PC-9 (cell line): ENCODE measurements around the gene ACTG1. TPM values are rescaled to one million over a fixed set of nuclear protein-coding genes. Genes with fewer than 3 reads are reported as not detected.

Experiments
- BruUV-seq: library from RNA; stranded (reverse); fragments of 400-500 nt; replicated peaks from 2 replicates; lab custom pipeline; 2021; lab: Mats Ljungman, UMichigan
- CTCF ChIA-PET: fragments of 300-600 bp; sonication (Branson Sonifier 250); formaldehyde crosslinking; loops from one replicate; lab custom pipeline; 2022; ENCODE audit warnings: antibody characterized with exemption; lab: Charles Lee
- POLR2A ChIA-PET: fragments of 300-600 bp; sonication (Branson Sonifier 250); formaldehyde crosslinking; loops from one replicate; lab custom pipeline; 2022; ENCODE audit warnings: antibody characterized with exemption; ENCODE audit not compliant: unreplicated experiment; lab: Charles Lee
- DNase-seq, 2 experiments: peaks; one replicate each; pipeline versions ENCODE4 v3.0.0 to v3.0.0-alpha.2; 2015 to 2022; ENCODE audit warnings: mixed read lengths in 1 of 2
- H2AFZ ChIP-seq: fragments of 200-600 bp; sonication (generic); 2 replicates; pipeline ENCODE4 v1.8.1; 2017; ENCODE audit warnings: antibody characterized with exemption
- H3F3A ChIP-seq: fragments of 200-600 bp; sonication (generic); 2 replicates; pipeline ENCODE4 v1.8.1; 2017; ENCODE audit warnings: antibody characterized with exemption, mild to moderate bottlenecking, low read depth; ENCODE audit not compliant: insufficient read depth
- H3K27ac ChIP-seq: fragments of 200-600 bp; sonication (generic); 2 replicates; pipeline ENCODE4 v1.6.1; 2016; ENCODE audit warnings: mixed run types
- H3K27me3 ChIP-seq: fragments of 200-600 bp; sonication (generic); 2 replicates; pipeline ENCODE4 v1.6.1; 2016; ENCODE audit warnings: low read depth, mixed run types; ENCODE audit not compliant: insufficient read depth
- H3K36me3 ChIP-seq: fragments of 200-600 bp; sonication (generic); 2 replicates; pipeline ENCODE4 v1.6.1; 2016; ENCODE audit warnings: low read depth, mixed run types
- H3K4me1 ChIP-seq: fragments of 200-600 bp; sonication (generic); replicated peaks from 2 replicates; pipeline ENCODE4 v1.6.1; 2016; ENCODE audit warnings: mixed run types; ENCODE audit not compliant: insufficient read depth
- H3K4me2 ChIP-seq: fragments of 200-600 bp; sonication (generic); 2 replicates; pipeline ENCODE4 v1.6.1; 2017; ENCODE audit warnings: mixed run types
- H3K4me3 ChIP-seq: fragments of 200-600 bp; sonication (generic); 2 replicates; pipeline ENCODE4 v1.6.1; 2016; ENCODE audit warnings: mixed run types
- H3K79me2 ChIP-seq: fragments of 200-600 bp; sonication (generic); 2 replicates; pipeline ENCODE4 v1.6.1; 2017; ENCODE audit warnings: low read depth, mixed run types
- H3K9me2 ChIP-seq: fragments of 200-600 bp; sonication (generic); 2 replicates; pipeline ENCODE4 v1.8.1; 2017; ENCODE audit warnings: mild to moderate bottlenecking; ENCODE audit not compliant: insufficient read depth
- H3K9me3 ChIP-seq: fragments of 200-600 bp; sonication (generic); 2 replicates; pipeline ENCODE4 v1.8.1; 2016; ENCODE audit warnings: low read depth; ENCODE audit not compliant: insufficient read depth
- H4K20me1 ChIP-seq: fragments of 200-600 bp; sonication (generic); 2 replicates; pipeline ENCODE4 v1.8.1; 2017; ENCODE audit not compliant: insufficient read depth
- EZH2 ChIP-seq: fragments of 200-600 bp; sonication (generic); IDR thresholded peaks from 2 replicates; pipeline ENCODE4 v1.8.0; 2017; ENCODE audit warnings: antibody characterized with exemption, low read depth
- intact Hi-C: fragments of 100-400 bp; cut with micrococcal nuclease; formaldehyde crosslinking; loops from one replicate; pipeline ENCODE4 v1.10.0; 2022; ENCODE audit not compliant: unreplicated experiment
- total RNA-seq: library from RNA; stranded (reverse); gene quantifications from 2 replicates; pipeline ENCODE4 v1.2.3, GENCODE V29; 2021
- TF ChIP-seq, protein P1 (sequence below): fragments of 200-600 bp; sonication (generic); conservative IDR thresholded peaks from 2 replicates; pipeline ENCODE4 v1.6.1; 2017; ENCODE audit warnings: mixed run types, antibody characterized with exemption, mild to moderate bottlenecking, moderate library complexity

The ACTG1 gene
- total RNA-seq, 1 experiment from 2014 or later: 3,629 TPM

DNA sequence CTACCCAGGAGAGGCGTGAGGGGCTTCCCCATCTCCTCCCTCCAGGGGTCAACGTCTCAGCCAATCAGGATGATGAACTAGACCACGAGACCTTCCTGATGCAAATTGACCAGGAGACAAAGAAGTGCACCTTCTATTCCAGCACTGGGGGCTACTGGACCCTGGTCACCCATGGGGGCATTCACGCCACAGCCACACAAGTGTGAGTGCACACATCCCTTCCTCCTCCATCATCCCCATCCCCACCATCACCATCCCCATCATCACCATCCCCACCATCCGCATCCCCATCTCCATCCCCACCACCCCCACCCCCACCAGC is 22.4 kb upstream of the ACTG1 start:
- no peaks in the 10 kb centered on the region for H3K9me3 ChIP-seq
- no peak overlapping the region for H2AFZ ChIP-seq
- no peak for TF ChIP-seq EZH2
- TF ChIP-seq, protein P1, sequence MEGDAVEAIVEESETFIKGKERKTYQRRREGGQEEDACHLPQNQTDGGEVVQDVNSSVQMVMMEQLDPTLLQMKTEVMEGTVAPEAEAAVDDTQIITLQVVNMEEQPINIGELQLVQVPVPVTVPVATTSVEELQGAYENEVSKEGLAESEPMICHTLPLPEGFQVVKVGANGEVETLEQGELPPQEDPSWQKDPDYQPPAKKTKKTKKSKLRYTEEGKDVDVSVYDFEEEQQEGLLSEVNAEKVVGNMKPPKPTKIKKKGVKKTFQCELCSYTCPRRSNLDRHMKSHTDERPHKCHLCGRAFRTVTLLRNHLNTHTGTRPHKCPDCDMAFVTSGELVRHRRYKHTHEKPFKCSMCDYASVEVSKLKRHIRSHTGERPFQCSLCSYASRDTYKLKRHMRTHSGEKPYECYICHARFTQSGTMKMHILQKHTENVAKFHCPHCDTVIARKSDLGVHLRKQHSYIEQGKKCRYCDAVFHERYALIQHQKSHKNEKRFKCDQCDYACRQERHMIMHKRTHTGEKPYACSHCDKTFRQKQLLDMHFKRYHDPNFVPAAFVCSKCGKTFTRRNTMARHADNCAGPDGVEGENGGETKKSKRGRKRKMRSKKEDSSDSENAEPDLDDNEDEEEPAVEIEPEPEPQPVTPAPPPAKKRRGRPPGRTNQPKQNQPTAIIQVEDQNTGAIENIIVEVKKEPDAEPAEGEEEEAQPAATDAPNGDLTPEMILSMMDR: no peak
- no peak overlapping the region for H3K27ac ChIP-seq
- H3K4me2 ChIP-seq: no peak overlapping the region
- DNase-seq: no peak
- no peaks in the 10 kb centered on the region for H4K20me1 ChIP-seq
- no peaks in the 10 kb centered on the region for H3K36me3 ChIP-seq
- H3F3A ChIP-seq: no peaks in the 10 kb centered on the region
- CTCF ChIA-PET: no interaction called here
- no peaks in the 10 kb centered on the region for H3K79me2 ChIP-seq
- H3K9me2 ChIP-seq: no peaks in the 10 kb centered on the region
- no peaks in the 10 kb centered on the region for H3K27me3 ChIP-seq
- no peaks in the 10 kb centered on the region for H3K4me1 ChIP-seq
- POLR2A ChIA-PET: no interaction called here
- BruUV-seq: no TSS peak
- intact Hi-C loops: no loop called here
- no peak overlapping the region for H3K4me3 ChIP-seq

- CTCF ChIA-PET: no interaction called here
- no peaks in the 10 kb centered on the region for H3K9me2 ChIP-seq
- no peak overlapping the region for H3K27ac ChIP-seq
- H3K79me2 ChIP-seq: no peaks in the 10 kb centered on the region
- no peaks in the 10 kb centered on the region for H3K36me3 ChIP-seq
- no peaks in the 10 kb centered on the region for H3K4me1 ChIP-seq
- no peaks in the 10 kb centered on the region for H3F3A ChIP-seq
- no peak overlapping the region for H2AFZ ChIP-seq
- H3K4me3 ChIP-seq: no peak overlapping the region
- H4K20me1 ChIP-seq: no peaks in the 10 kb centered on the region
- BruUV-seq: no TSS peak
- H3K4me2 ChIP-seq: no peak overlapping the region
- no peak for DNase-seq
- no peak for TF ChIP-seq EZH2
- TF ChIP-seq, protein P1: no peak
- intact Hi-C loops: no loop called here
- H3K27me3 ChIP-seq: no peaks in the 10 kb centered on the region
- POLR2A ChIA-PET: no interaction called here
- H3K9me3 ChIP-seq: no peaks in the 10 kb centered on the region
These were observed 21.8 kb upstream of the ACTG1 start for GRCh38 chr17:81534157-81535006.

DNA sequence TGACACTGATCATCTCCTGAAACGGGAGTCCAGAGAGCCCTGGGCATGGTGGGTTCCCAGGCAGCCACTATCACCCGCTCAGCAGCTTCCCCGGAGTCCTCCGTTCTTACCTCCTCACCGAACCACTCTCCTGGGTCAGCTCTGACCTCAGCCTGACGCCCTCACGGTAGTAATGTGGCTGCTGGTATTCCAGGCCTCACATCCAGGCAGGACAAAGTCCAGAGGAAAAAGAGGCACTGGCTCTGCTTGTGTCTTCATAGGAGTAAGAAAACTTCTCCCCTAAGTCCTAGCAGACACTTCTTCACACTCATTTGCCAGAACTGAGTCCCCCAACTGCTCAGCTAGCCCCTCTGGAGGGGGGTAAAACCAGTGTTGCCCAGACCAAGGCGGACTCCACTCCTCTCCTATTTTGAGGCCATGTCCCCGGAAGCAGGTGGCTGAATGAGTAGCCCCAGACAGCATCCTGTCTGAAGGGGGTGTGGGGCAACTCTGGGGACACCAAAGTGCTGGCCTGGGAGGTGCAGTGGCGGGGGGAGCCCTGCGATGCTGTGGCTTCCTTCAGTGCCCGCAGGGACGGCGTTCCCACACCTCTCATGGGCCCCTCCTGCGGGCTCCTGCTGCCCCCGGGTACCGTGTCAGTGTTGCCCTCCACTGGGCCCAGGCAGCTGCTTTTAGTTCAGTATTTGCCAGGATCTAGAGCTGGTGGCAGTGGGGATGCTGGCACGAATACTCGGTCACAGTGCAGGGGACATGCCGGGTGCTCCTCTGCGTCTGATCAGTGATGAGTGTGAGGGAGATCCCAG is 20.9 kb upstream of the ACTG1 start:
- Histone ChIP-seq H3K27me3 (peaks cover 4% of the 10 kb centered on the region; the same call in 1 of the 2 replicates), H3K27ac (no peak overlapping the region), H4K20me1 (no peaks in the 10 kb centered on the region), H3K9me3 (no peaks in the 10 kb centered on the region), H3K36me3 (no peaks in the 10 kb centered on the region), H2AFZ (no peak overlapping the region), H3K4me3 (no peak overlapping the region), H3K4me1 (no peaks in the 10 kb centered on the region), H3K9me2 (no peaks in the 10 kb centered on the region), H3K4me2 (no peak overlapping the region), H3F3A (no peaks in the 10 kb centered on the region), H3K79me2 (no peaks in the 10 kb centered on the region)
- TF ChIP-seq, protein P1: no peak
- no peak for TF ChIP-seq EZH2
- CTCF ChIA-PET: no interaction called here
- intact Hi-C loops: no loop called here
- DNase-seq: no peak
- POLR2A ChIA-PET: no interaction called here
- BruUV-seq: no TSS peak
